Glutamatergic neuron (in vitro differentiated cells): Measurements from ENCODE around the gene ANGPTL4. TPM values are rescaled to one million over a fixed set of nuclear protein-coding genes. Genes with fewer than 3 reads are reported as not detected.
"Not testable (repeated sequence)": the region's sequence is repeated elsewhere in the genome, so short reads cannot be mapped to it uniquely, and the experiment has no call there.

Experiments used
- DNase-seq: peaks from one replicate; pipeline ENCODE4 v3.0.0; 2022
- H3K27ac Mint-ChIP-seq: one replicate; pipeline ENCODE4 v1.8.0; 2020; ENCODE audit warnings: mild to moderate bottlenecking, mixed read lengths, inconsistent platforms; ENCODE audit not compliant: unreplicated experiment
- H3K27me3 Mint-ChIP-seq: one replicate; pipeline ENCODE4 v1.8.0; 2020; ENCODE audit warnings: mild to moderate bottlenecking, moderate library complexity, mixed read lengths, inconsistent platforms; ENCODE audit not compliant: unreplicated experiment
- H3K36me3 Mint-ChIP-seq: one replicate; pipeline ENCODE4 v1.8.0; 2020; ENCODE audit warnings: mild to moderate bottlenecking, mixed read lengths, inconsistent platforms; ENCODE audit not compliant: unreplicated experiment
- H3K4me1 Mint-ChIP-seq: one replicate; pipeline ENCODE4 v1.8.0; 2020; ENCODE audit warnings: mild to moderate bottlenecking, low read depth, mixed read lengths, inconsistent platforms; ENCODE audit not compliant: unreplicated experiment
- H3K4me3 Mint-ChIP-seq: one replicate; pipeline ENCODE4 v1.8.0; 2020; ENCODE audit warnings: mild to moderate bottlenecking, mixed read lengths, inconsistent platforms; ENCODE audit not compliant: unreplicated experiment
- H3K9me3 Mint-ChIP-seq: one replicate; pipeline ENCODE4 v1.8.0; 2020; ENCODE audit warnings: mild to moderate bottlenecking, moderate library complexity, mixed read lengths, inconsistent platforms; ENCODE audit not compliant: unreplicated experiment
- total RNA-seq: library from RNA; stranded (reverse); fragmentation: NEBNext Ultra II Directional; extraction: Animal tissue kit (Norgen Biotek cat#: 25700); gene quantifications from one replicate; pipeline ENCODE4 v1.2.1, GENCODE V29; 2021; ENCODE audit not compliant: unreplicated experiment
- TF ChIP-seq, protein P1 (sequence below): fragments of 200-600 bp; sonication (generic); IDR thresholded peaks from one replicate; pipeline ENCODE4 v1.5.0; 2021; ENCODE audit not compliant: partially characterized antibody, unreplicated experiment

The ANGPTL4 gene
- total RNA-seq, 1 donor from 2014 or later, result 0.51 TPM

DNA sequence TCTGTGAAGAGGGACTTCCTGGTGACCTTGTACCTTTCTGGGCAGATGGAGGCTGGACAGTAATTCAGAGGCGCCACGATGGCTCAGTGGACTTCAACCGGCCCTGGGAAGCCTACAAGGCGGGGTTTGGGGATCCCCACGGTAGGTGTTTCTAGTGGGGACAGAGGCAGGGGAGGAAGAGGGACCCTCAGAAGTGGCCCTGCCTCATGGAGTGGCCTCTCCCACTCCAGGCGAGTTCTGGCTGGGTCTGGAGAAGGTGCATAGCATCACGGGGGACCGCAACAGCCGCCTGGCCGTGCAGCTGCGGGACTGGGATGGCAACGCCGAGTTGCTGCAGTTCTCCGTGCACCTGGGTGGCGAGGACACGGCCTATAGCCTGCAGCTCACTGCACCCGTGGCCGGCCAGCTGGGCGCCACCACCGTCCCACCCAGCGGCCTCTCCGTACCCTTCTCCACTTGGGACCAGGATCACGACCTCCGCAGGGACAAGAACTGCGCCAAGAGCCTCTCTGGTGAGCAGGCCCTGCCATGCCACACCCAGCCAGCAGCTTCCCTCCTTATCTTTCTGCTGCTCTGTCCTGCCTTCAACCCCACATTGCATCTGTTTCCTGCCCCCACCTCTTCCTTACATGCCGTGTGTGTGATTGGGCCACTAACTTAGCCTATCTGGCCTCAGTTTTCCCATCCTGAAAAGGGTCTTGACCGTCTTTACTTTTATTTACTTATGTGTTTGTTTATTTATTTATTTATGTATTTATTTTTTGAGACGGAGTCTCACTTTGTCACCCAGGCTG is 7.3 kb downstream of the ANGPTL4 start:
- no peak for DNase-seq
- Mint-ChIP-seq H3K9me3 (peaks cover 5% of the 10 kb centered on the region), H3K27ac (no peak overlapping the region), H3K27me3 (peaks cover 4% of the 10 kb centered on the region), H3K36me3 (no peaks in the 10 kb centered on the region), H3K4me1 (no peaks in the 10 kb centered on the region), H3K4me3 (no peak overlapping the region)
- TF ChIP-seq, protein P1, sequence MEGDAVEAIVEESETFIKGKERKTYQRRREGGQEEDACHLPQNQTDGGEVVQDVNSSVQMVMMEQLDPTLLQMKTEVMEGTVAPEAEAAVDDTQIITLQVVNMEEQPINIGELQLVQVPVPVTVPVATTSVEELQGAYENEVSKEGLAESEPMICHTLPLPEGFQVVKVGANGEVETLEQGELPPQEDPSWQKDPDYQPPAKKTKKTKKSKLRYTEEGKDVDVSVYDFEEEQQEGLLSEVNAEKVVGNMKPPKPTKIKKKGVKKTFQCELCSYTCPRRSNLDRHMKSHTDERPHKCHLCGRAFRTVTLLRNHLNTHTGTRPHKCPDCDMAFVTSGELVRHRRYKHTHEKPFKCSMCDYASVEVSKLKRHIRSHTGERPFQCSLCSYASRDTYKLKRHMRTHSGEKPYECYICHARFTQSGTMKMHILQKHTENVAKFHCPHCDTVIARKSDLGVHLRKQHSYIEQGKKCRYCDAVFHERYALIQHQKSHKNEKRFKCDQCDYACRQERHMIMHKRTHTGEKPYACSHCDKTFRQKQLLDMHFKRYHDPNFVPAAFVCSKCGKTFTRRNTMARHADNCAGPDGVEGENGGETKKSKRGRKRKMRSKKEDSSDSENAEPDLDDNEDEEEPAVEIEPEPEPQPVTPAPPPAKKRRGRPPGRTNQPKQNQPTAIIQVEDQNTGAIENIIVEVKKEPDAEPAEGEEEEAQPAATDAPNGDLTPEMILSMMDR, result no peak

DNA sequence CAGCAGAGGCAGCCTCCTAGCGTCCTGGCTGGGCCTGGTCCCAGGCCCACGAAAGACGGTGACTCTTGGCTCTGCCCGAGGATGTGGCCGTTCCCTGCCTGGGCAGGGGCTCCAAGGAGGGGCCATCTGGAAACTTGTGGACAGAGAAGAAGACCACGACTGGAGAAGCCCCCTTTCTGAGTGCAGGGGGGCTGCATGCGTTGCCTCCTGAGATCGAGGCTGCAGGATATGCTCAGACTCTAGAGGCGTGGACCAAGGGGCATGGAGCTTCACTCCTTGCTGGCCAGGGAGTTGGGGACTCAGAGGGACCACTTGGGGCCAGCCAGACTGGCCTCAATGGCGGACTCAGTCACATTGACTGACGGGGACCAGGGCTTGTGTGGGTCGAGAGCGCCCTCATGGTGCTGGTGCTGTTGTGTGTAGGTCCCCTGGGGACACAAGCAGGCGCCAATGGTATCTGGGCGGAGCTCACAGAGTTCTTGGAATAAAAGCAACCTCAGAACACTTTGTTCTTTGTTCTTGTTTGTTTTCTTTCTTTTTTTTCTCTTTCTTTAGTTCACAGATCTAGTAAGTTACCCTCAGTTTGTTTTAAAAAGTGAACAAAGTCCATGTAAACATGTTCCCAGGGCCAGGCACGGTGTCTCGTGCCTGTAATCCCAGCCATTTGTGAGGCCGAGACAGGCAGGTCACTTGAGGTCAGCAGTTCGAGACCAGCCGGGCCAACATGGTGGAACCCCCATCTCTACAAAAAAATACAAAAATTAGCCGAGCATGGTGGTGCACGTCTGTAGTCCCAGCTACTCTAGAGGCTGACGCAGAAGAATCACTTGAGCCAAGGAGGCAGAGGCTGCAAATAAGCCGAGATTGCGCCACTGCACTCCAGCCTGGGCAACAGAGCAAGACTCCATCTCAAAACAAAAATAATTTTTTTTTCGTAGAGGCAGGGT is 10.2 kb downstream of the ANGPTL4 start:
- Mint-ChIP-seq H3K27ac (no peak overlapping the region), H3K27me3 (peaks cover 1% of the 10 kb centered on the region), H3K4me3 (no peak overlapping the region), H3K4me1 (no peaks in the 10 kb centered on the region), H3K9me3 (peaks cover 3% of the 10 kb centered on the region), H3K36me3 (no peaks in the 10 kb centered on the region)
- no peak for DNase-seq
- TF ChIP-seq, protein P1, result no peak

DNA sequence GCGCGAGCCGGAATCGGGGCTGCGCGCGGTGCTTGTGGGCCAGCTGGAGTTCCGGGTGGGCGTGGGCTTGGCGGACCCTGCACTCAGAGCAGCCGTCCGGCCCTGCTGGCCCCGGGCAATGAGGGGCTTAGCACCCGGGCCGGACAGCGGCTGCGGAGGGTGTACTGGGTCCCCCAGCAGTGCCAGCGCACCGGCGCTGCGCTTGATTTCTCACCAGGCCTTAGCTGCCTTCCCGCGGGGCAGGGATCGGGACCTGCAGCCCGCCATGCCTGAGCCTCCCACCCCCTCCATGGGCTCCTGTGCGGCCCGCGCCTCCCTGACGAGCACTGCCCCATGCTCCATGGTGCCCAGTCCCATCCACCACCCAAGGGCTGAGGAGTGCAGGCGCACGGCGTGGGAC is 11.8 kb downstream of the ANGPTL4 start:
- not testable (repeated sequence) for H3K9me3 Mint-ChIP-seq, H3K36me3 Mint-ChIP-seq, H3K4me1 Mint-ChIP-seq, H3K27ac Mint-ChIP-seq, DNase-seq, H3K27me3 Mint-ChIP-seq, H3K4me3 Mint-ChIP-seq

DNA sequence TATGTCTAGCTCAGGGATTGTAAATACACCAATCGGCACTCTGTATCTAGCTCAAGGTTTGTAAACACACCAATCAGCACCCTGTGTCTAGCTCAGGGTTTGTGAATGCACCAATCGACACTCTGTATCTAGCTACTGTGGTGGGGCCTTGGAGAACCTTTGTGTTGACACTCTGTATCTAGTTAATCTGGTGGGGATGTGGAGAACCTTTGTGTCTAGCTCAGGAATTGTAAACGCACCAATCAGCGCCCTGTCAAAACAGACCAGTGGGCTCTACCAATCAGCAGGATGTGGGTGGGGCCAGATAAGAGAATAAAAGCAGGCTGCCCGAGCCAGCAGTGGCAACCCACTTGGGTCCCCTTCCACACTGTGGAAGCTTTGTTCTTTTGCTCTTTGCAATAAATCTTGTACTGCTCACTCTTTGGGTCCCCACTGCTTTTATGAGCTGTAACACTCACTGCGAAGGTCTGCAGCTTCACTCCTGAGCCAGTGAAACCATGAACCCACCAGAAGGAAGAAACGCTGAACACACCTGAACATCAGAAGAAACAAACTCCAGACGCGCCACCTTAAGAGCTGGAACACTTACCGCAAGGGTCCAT is 12.5 kb downstream of the ANGPTL4 start:
- H3K27ac Mint-ChIP-seq, result peak overlapping the region; percentile 29
- not testable (repeated sequence) for H3K4me3 Mint-ChIP-seq, H3K4me1 Mint-ChIP-seq, H3K9me3 Mint-ChIP-seq, H3K36me3 Mint-ChIP-seq, H3K27me3 Mint-ChIP-seq, DNase-seq

DNA sequence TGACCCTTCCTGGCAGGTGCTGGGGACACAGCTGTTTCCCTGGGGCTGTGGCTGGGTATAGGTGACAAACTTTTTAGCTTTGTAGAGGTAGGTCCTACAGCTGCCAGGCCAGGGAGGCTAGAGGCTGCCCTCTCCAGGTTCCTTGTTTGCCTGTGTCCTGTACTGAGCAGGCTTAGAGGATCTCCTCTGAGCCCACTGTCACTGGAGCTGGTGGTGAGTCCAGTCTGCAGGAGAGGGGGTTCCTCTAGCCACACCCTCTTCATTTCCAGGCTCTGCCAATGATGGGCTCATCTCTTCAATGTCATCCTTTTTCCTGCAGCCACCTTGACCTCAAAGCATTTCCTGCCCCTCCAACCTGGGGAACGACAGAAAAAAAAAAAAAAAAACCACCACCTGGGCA is 13.6 kb downstream of the ANGPTL4 start:
- DNase-seq, result no peak
- peaks cover 3% of the 10 kb centered on the region for H3K9me3 Mint-ChIP-seq
- no peaks in the 10 kb centered on the region for H3K36me3 Mint-ChIP-seq
- no peak overlapping the region for H3K27ac Mint-ChIP-seq
- H3K4me1 Mint-ChIP-seq, result peaks cover 8% of the 10 kb centered on the region
- TF ChIP-seq, protein P1, result no peak
- H3K4me3 Mint-ChIP-seq, result no peak overlapping the region
- peaks cover 1% of the 10 kb centered on the region for H3K27me3 Mint-ChIP-seq

DNA sequence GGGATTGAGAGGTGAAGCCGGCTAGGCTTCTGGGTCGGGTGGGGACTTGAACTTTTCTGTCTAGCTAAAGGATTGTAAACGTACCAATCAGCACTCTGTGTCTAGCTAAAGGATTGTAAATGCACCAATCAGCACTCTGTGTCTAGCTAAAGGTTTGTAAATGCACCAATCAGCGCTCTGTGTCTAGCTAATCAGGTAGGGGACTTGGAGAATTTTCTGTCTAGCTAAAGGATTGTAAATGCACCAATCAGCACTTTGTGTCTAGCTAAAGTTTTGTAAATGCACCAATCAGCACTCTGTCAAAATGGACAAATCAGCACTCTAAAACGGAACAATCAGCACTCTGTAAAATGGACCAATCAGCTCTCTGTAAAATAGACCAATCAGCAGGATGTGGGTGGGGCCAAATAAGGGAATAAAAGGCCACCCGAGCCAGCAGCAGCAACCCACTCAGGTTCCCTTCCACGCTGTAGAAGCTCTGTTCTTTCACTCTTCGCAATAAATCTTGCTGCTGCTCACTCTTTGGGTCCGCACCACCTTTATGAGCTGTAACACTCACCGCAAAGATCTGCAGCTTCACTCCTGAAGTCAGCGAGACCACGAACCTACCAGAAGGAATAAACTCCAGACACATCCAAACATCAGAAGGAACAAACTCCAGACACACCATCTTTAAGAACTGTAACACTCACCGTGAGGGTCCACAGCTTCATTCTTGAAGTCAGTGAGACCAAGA is 15.4 kb downstream of the ANGPTL4 start:
- H3K27ac Mint-ChIP-seq, DNase-seq, H3K4me1 Mint-ChIP-seq, H3K9me3 Mint-ChIP-seq, H3K27me3 Mint-ChIP-seq, H3K4me3 Mint-ChIP-seq, H3K36me3 Mint-ChIP-seq: not testable (repeated sequence)

DNA sequence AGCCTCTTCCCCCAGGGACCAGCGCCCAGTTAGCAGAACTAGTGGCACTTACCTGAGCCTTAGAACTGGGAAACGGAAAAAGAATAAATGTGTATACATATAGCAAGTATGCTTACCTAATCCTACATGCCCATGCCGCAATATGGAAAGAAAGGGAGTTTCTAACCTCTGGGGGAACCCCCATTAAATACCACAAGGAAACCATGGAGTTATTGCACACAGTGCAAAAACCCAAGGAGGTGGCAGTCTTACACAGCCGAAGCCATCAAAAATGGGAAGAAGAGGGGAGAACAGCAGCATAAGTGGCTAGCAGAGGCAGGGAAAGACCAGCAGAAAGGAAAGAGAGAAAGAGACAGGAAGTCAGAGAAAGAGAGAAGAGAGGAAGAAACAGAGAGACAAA is 20.6 kb downstream of the ANGPTL4 start:
- not testable (repeated sequence) for DNase-seq, H3K9me3 Mint-ChIP-seq, H3K36me3 Mint-ChIP-seq, H3K27ac Mint-ChIP-seq, H3K4me3 Mint-ChIP-seq, H3K27me3 Mint-ChIP-seq, H3K4me1 Mint-ChIP-seq

DNA sequence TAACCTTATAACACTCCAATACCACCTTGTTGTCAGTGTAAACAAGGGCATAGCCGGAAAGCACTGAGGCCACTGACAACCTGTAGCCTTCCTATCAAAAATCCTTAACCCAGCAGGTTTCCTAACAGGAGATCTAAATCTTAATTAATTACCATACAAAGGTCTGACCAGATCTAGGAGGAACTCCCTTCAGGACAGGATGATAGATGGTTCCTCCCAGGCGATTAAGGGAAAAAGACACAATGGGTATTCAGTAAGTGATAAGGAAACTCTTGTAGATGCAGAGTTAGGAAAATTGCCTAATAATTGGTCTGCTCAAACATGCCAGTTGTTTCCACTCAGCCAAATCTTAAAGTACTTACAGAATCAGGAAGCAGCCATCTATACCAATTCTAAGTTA is 21.1 kb downstream of the ANGPTL4 start:
- not testable (repeated sequence) for DNase-seq, H3K4me1 Mint-ChIP-seq, H3K27me3 Mint-ChIP-seq, H3K9me3 Mint-ChIP-seq, H3K4me3 Mint-ChIP-seq, H3K27ac Mint-ChIP-seq, H3K36me3 Mint-ChIP-seq
